Stomach (tissue), 4 donors: ENCODE data around the gene IQCH.

Experiments used
- CTCF ChIP-seq, 7 experiments: fragments of 450-650 bp in 4 of 7; fragments of 200-600 bp in 3 of 7; sonication (generic) in 3 of 7; IDR thresholded peaks; one replicate each; pipeline ENCODE4 v1.5.1; 2016 to 2019; ENCODE audit warnings: antibody characterized with exemption in 7 of 7, control low read depth in 2 of 7, mild to moderate bottlenecking in 1 of 7
- EP300 ChIP-seq: sonication (generic); formaldehyde crosslinking; IDR thresholded peaks from one replicate; pipeline ENCODE4 v1.6.1; 2017; ENCODE audit warnings: antibody characterized with exemption

GRCh38 chr15:67329984-67330733 lies 75.6 kb downstream of the IQCH start:
- TF ChIP-seq CTCF (IDR thresholded peaks at IDR 0.05), result no peak
- no peak for TF ChIP-seq EP300
